NT2/D1 (cell line): ENCODE data around the gene CORIN.

Source experiments
- SUZ12 ChIP-seq: IDR thresholded peaks from 2 replicates; pipeline ENCODE4 v1.6.1; 2011; ENCODE audit not compliant: insufficient read length, insufficient read depth; ENCODE audit errors: extremely low read depth
- YY1 ChIP-seq: IDR thresholded peaks from 2 replicates; pipeline ENCODE4 v1.6.1; 2011; ENCODE audit not compliant: insufficient read length, insufficient read depth
- ZNF274 ChIP-seq: IDR thresholded peaks from 2 replicates; pipeline ENCODE4 v1.6.1; 2011; ENCODE audit warnings: mild to moderate bottlenecking, low read depth, low read length

DNA sequence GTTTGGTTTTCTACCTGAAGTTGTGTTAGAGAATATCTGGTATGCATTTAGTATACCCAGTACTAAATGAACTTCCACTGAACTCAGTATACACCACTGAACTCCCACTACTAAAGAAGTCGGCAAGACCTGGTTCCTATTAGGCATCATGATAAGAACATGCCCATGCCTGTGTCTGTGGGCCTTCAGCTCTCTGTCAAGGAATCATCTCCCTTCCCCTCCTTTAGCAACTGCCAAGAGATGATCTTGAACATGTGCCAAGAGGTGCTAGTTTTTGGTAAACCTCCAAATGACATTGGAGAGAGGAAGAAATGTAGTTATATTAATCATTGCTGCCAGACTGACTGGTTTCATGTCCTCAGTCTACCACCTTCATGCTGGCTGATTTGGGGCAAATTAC, 239.5 kb downstream of the CORIN start:
- TF ChIP-seq ZNF274 (no peak), YY1 (no peak), SUZ12 (no peak)
